Measurements from ENCODE around the gene PPP3CB.

The PPP3CB gene

GRCh38 chr10:73478636-73479035 is 17.2 kb downstream of the PPP3CB start:
- no peak overlapping the region for H3K4me3 ChIP-seq (ENCODE audit: low read length)
- H3K36me3 ChIP-seq (ENCODE audit: insufficient read depth, low read length) = peaks cover 46% of the 10 kb centered on the region
- peaks cover 12% of the 10 kb centered on the region for H3K4me1 ChIP-seq (ENCODE audit: control insufficient read depth, insufficient read depth, low read length)

GRCh38 chr10:73471226-73471625 is 24.6 kb downstream of the PPP3CB start:
- H3K27me3 ChIP-seq (ENCODE audit: control insufficient read depth, insufficient read depth, low read length) = no peaks in the 10 kb centered on the region
- peaks cover 68% of the 10 kb centered on the region for H3K36me3 ChIP-seq (ENCODE audit: insufficient read depth, low read length)
- no peak overlapping the region for H3K9ac ChIP-seq (ENCODE audit: low read depth, low read length)
- H3K4me3 ChIP-seq (ENCODE audit: low read length) = no peak overlapping the region
- no peaks in the 10 kb centered on the region for H3K4me1 ChIP-seq (ENCODE audit: control insufficient read depth, insufficient read depth, low read length)
- H3K9me3 ChIP-seq (replicated peaks; ENCODE audit: low read length) = no peaks in the 10 kb centered on the region
- H3K4me2 ChIP-seq (ENCODE audit: low read length) = no peak overlapping the region

More at GRCh38 chr10:73478636-73479035, 17.2 kb downstream of the PPP3CB start:
- H3K9ac ChIP-seq (ENCODE audit: low read depth, low read length) = no peak overlapping the region
- H3K27me3 ChIP-seq (ENCODE audit: control insufficient read depth, insufficient read depth, low read length) = no peaks in the 10 kb centered on the region
- H3K9me3 ChIP-seq (replicated peaks; ENCODE audit: low read length) = no peaks in the 10 kb centered on the region
- H3K4me2 ChIP-seq (ENCODE audit: low read length) = no peak overlapping the region

GRCh38 chr10:73469579-73469978 is 26.2 kb downstream of the PPP3CB start:
- Histone ChIP-seq H3K9me3 (replicated peaks; ENCODE audit: low read length) (no peaks in the 10 kb centered on the region), H3K4me1 (ENCODE audit: control insufficient read depth, insufficient read depth, low read length) (no peaks in the 10 kb centered on the region), H3K9ac (ENCODE audit: low read depth, low read length) (no peak overlapping the region), H3K4me3 (ENCODE audit: low read length) (no peak overlapping the region), H3K36me3 (ENCODE audit: insufficient read depth, low read length) (peaks cover 66% of the 10 kb centered on the region), H3K4me2 (ENCODE audit: low read length) (no peak overlapping the region), H3K27me3 (ENCODE audit: control insufficient read depth, insufficient read depth, low read length) (no peaks in the 10 kb centered on the region)

GRCh38 chr10:73467206-73467605 is 28.6 kb downstream of the PPP3CB start:
- H3K4me2 ChIP-seq (ENCODE audit: low read length) = no peak overlapping the region
- peaks cover 59% of the 10 kb centered on the region for H3K36me3 ChIP-seq (ENCODE audit: insufficient read depth, low read length)
- no peaks in the 10 kb centered on the region for H3K9me3 ChIP-seq (replicated peaks; ENCODE audit: low read length)
- no peak overlapping the region for H3K9ac ChIP-seq (ENCODE audit: low read depth, low read length)
- no peak overlapping the region for H3K4me3 ChIP-seq (ENCODE audit: low read length)
- no peaks in the 10 kb centered on the region for H3K27me3 ChIP-seq (ENCODE audit: control insufficient read depth, insufficient read depth, low read length)
- no peaks in the 10 kb centered on the region for H3K4me1 ChIP-seq (ENCODE audit: control insufficient read depth, insufficient read depth, low read length)

- Histone ChIP-seq H3K27me3 (ENCODE audit: control insufficient read depth, insufficient read depth, low read length) (no peaks in the 10 kb centered on the region), H3K9me3 (replicated peaks; ENCODE audit: low read length) (no peaks in the 10 kb centered on the region), H3K9ac (ENCODE audit: low read depth, low read length) (no peak overlapping the region), H3K36me3 (ENCODE audit: insufficient read depth, low read length) (peaks cover 50% of the 10 kb centered on the region), H3K4me2 (ENCODE audit: low read length) (no peak overlapping the region), H3K4me3 (ENCODE audit: low read length) (no peak overlapping the region), H3K4me1 (ENCODE audit: control insufficient read depth, insufficient read depth, low read length) (no peaks in the 10 kb centered on the region)
Measured at GRCh38 chr10:73465978-73466726, 29.7 kb downstream of the PPP3CB start.

- no peaks in the 10 kb centered on the region for H3K9me3 ChIP-seq (replicated peaks; ENCODE audit: low read length)
- no peaks in the 10 kb centered on the region for H3K4me1 ChIP-seq (ENCODE audit: control insufficient read depth, insufficient read depth, low read length)
- H3K9ac ChIP-seq (ENCODE audit: low read depth, low read length) = no peak overlapping the region
- H3K27me3 ChIP-seq (ENCODE audit: control insufficient read depth, insufficient read depth, low read length) = no peaks in the 10 kb centered on the region
- peaks cover 30% of the 10 kb centered on the region for H3K36me3 ChIP-seq (ENCODE audit: insufficient read depth, low read length)
- H3K4me2 ChIP-seq (ENCODE audit: low read length) = no peak overlapping the region
- H3K4me3 ChIP-seq (ENCODE audit: low read length) = no peak overlapping the region
Measured at GRCh38 chr10:73460897-73461296, 34.9 kb downstream of the PPP3CB start.

- H3K4me2 ChIP-seq (ENCODE audit: low read length) = no peak overlapping the region
- no peaks in the 10 kb centered on the region for H3K27me3 ChIP-seq (ENCODE audit: control insufficient read depth, insufficient read depth, low read length)
- H3K4me3 ChIP-seq (ENCODE audit: low read length) = no peak overlapping the region
- no peak overlapping the region for H3K9ac ChIP-seq (ENCODE audit: low read depth, low read length)
- no peaks in the 10 kb centered on the region for H3K9me3 ChIP-seq (replicated peaks; ENCODE audit: low read length)
- H3K4me1 ChIP-seq (ENCODE audit: control insufficient read depth, insufficient read depth, low read length) = no peaks in the 10 kb centered on the region
- H3K36me3 ChIP-seq (ENCODE audit: insufficient read depth, low read length) = peaks cover 26% of the 10 kb centered on the region
Measured at GRCh38 chr10:73459683-73460314, 36.0 kb downstream of the PPP3CB start.

GRCh38 chr10:73456187-73456890 is 39.5 kb downstream of the PPP3CB start:
- no peak overlapping the region for H3K4me2 ChIP-seq (ENCODE audit: low read length)
- peaks cover 34% of the 10 kb centered on the region for H3K36me3 ChIP-seq (ENCODE audit: insufficient read depth, low read length)
- no peaks in the 10 kb centered on the region for H3K4me1 ChIP-seq (ENCODE audit: control insufficient read depth, insufficient read depth, low read length)
- no peak overlapping the region for H3K4me3 ChIP-seq (ENCODE audit: low read length)
- H3K27me3 ChIP-seq (ENCODE audit: control insufficient read depth, insufficient read depth, low read length) = no peaks in the 10 kb centered on the region
- no peaks in the 10 kb centered on the region for H3K9me3 ChIP-seq (replicated peaks; ENCODE audit: low read length)
- no peak overlapping the region for H3K9ac ChIP-seq (ENCODE audit: low read depth, low read length)

- H3K27me3 ChIP-seq (ENCODE audit: control insufficient read depth, insufficient read depth, low read length) = no peaks in the 10 kb centered on the region
Measured at GRCh38 chr10:73449113-73449512, 46.7 kb downstream of the PPP3CB start.

GRCh38 chr10:73448384-73448783 is 47.4 kb downstream of the PPP3CB start:
- H3K9ac ChIP-seq (ENCODE audit: low read depth, low read length) = no peak overlapping the region
- H3K9me3 ChIP-seq (replicated peaks; ENCODE audit: low read length) = no peaks in the 10 kb centered on the region
- H3K4me3 ChIP-seq (ENCODE audit: low read length) = no peak overlapping the region
- no peaks in the 10 kb centered on the region for H3K4me1 ChIP-seq (ENCODE audit: control insufficient read depth, insufficient read depth, low read length)
- no peak overlapping the region for H3K4me2 ChIP-seq (ENCODE audit: low read length)
- H3K36me3 ChIP-seq (ENCODE audit: insufficient read depth, low read length) = peaks cover 17% of the 10 kb centered on the region
- no peaks in the 10 kb centered on the region for H3K27me3 ChIP-seq (ENCODE audit: control insufficient read depth, insufficient read depth, low read length)

More at GRCh38 chr10:73449113-73449512, 46.7 kb downstream of the PPP3CB start:
- H3K4me1 ChIP-seq (ENCODE audit: control insufficient read depth, insufficient read depth, low read length) = no peaks in the 10 kb centered on the region
- H3K4me2 ChIP-seq (ENCODE audit: low read length) = no peak overlapping the region
- peaks cover 23% of the 10 kb centered on the region for H3K36me3 ChIP-seq (ENCODE audit: insufficient read depth, low read length)
- no peaks in the 10 kb centered on the region for H3K9me3 ChIP-seq (replicated peaks; ENCODE audit: low read length)
- no peak overlapping the region for H3K4me3 ChIP-seq (ENCODE audit: low read length)
- H3K9ac ChIP-seq (ENCODE audit: low read depth, low read length) = no peak overlapping the region

- no peak overlapping the region for H3K4me2 ChIP-seq (ENCODE audit: low read length)
- H3K27me3 ChIP-seq (ENCODE audit: control insufficient read depth, insufficient read depth, low read length) = no peaks in the 10 kb centered on the region
- no peak overlapping the region for H3K4me3 ChIP-seq (ENCODE audit: low read length)
- no peaks in the 10 kb centered on the region for H3K4me1 ChIP-seq (ENCODE audit: control insufficient read depth, insufficient read depth, low read length)
- no peak overlapping the region for H3K9ac ChIP-seq (ENCODE audit: low read depth, low read length)
- no peaks in the 10 kb centered on the region for H3K9me3 ChIP-seq (replicated peaks; ENCODE audit: low read length)
- H3K36me3 ChIP-seq (ENCODE audit: insufficient read depth, low read length) = peaks cover 14% of the 10 kb centered on the region
Measured at GRCh38 chr10:73446926-73447325, 48.9 kb downstream of the PPP3CB start.
